SH-SY5Y (cell line): ENCODE results near the gene IL10RB.

Source experiments
- GATA2 ChIP-seq: IDR thresholded peaks from 2 replicates; pipeline ENCODE4 v1.6.1; 2011; ENCODE audit warnings: mild to moderate bottlenecking, low read depth, low read length
- GATA3 ChIP-seq: IDR thresholded peaks from 2 replicates; pipeline ENCODE4 v1.6.1; 2011; ENCODE audit warnings: low read depth, mild to moderate bottlenecking, low read length, moderate library complexity

Gene IL10RB

GRCh38 chr21:33300701-33301631 is 34.8 kb downstream of the IL10RB start:
- no peak for TF ChIP-seq GATA3
- TF ChIP-seq GATA2: peak; percentile 55; the same call in 1 of the 2 replicates

- TF ChIP-seq GATA2 (no peak), GATA3 (no peak)
Measured at GRCh38 chr21:33301632-33302002, 35.5 kb downstream of the IL10RB start.

GRCh38 chr21:33302055-33302454 is 35.9 kb downstream of the IL10RB start:
- TF ChIP-seq GATA2: no peak
- TF ChIP-seq GATA3: no peak

GRCh38 chr21:33302796-33303195 is 36.6 kb downstream of the IL10RB start:
- no peak for TF ChIP-seq GATA3
- no peak for TF ChIP-seq GATA2

GRCh38 chr21:33305344-33305671 is 39.1 kb downstream of the IL10RB start:
- TF ChIP-seq GATA2 (no peak), GATA3 (no peak)

GRCh38 chr21:33305938-33306337 is 39.8 kb downstream of the IL10RB start:
- TF ChIP-seq GATA3 (no peak), GATA2 (no peak)

- TF ChIP-seq GATA2 (peak; percentile 5; the same call in 1 of the 2 replicates), GATA3 (no peak)
Measured at GRCh38 chr21:33308586-33309490, 42.7 kb downstream of the IL10RB start.

- TF ChIP-seq GATA2 (no peak), GATA3 (no peak)
Measured at GRCh38 chr21:33309778-33310177, 43.6 kb downstream of the IL10RB start.

GRCh38 chr21:33312121-33312520 is 46.0 kb downstream of the IL10RB start:
- TF ChIP-seq GATA3: no peak
- no peak for TF ChIP-seq GATA2

- TF ChIP-seq GATA3 (no peak), GATA2 (no peak)
Measured at GRCh38 chr21:33313183-33313582, 47.0 kb downstream of the IL10RB start.

- no peak for TF ChIP-seq GATA3
- TF ChIP-seq GATA2: no peak
Measured at GRCh38 chr21:33313611-33314010, 47.4 kb downstream of the IL10RB start.

GRCh38 chr21:33314111-33314510 is 47.9 kb downstream of the IL10RB start:
- TF ChIP-seq GATA3: no peak
- no peak for TF ChIP-seq GATA2

- TF ChIP-seq GATA2 (no peak), GATA3 (no peak)
Measured at GRCh38 chr21:33315946-33316710, 50.0 kb downstream of the IL10RB start.

- TF ChIP-seq GATA2 (no peak), GATA3 (no peak)
Measured at GRCh38 chr21:33317145-33317544, 51.0 kb downstream of the IL10RB start.
